HCT116 (cell line): ENCODE results near the gene TGM1.

ENCODE experiments used
- CTCF ChIP-seq, 3 experiments: fragments of 200-600 bp in 1 of 3; sonication (generic) in 1 of 3; IDR thresholded peaks in 2 of 3; conservative IDR thresholded peaks in 1 of 3; 2 replicates each; pipeline ENCODE4 v1.5.1; 2012 to 2017; ENCODE audit warnings: low read depth in 2 of 3, low read length in 2 of 3, antibody characterized with exemption in 1 of 3, borderline replicate concordance in 1 of 3, control low read depth in 1 of 3, mild to moderate bottlenecking in 1 of 3, mixed read lengths in 1 of 3, mixed run types in 1 of 3, moderate library complexity in 1 of 3; ENCODE audit not compliant: insufficient read depth in 1 of 3
- EZH2 ChIP-seq: fragments of 200-600 bp; sonication (generic); IDR thresholded peaks from 2 replicates; pipeline ENCODE4 v1.6.1; 2017; ENCODE audit warnings: antibody characterized with exemption, mixed run types
- EZH2phosphoT487 ChIP-seq: fragments of 200-600 bp; IDR thresholded peaks from 2 replicates; pipeline ENCODE4 v1.6.1; 2018; ENCODE audit warnings: antibody characterized with exemption, borderline replicate concordance
- POLR2A ChIP-seq: IDR thresholded peaks from 2 replicates; pipeline ENCODE4 v1.7.0; 2011; ENCODE audit warnings: borderline replicate concordance; ENCODE audit not compliant: insufficient read depth, insufficient read length; ENCODE audit errors: extremely low read depth
- ZFX ChIP-seq: fragments of 450-650 bp; IDR thresholded peaks from 2 replicates; pipeline ENCODE4 v1.6.1; 2017
- TF ChIP-seq, protein P1 (sequence below): IDR thresholded peaks from 2 replicates; pipeline ENCODE4 v1.6.1; 2012; ENCODE audit warnings: low read depth

DNA sequence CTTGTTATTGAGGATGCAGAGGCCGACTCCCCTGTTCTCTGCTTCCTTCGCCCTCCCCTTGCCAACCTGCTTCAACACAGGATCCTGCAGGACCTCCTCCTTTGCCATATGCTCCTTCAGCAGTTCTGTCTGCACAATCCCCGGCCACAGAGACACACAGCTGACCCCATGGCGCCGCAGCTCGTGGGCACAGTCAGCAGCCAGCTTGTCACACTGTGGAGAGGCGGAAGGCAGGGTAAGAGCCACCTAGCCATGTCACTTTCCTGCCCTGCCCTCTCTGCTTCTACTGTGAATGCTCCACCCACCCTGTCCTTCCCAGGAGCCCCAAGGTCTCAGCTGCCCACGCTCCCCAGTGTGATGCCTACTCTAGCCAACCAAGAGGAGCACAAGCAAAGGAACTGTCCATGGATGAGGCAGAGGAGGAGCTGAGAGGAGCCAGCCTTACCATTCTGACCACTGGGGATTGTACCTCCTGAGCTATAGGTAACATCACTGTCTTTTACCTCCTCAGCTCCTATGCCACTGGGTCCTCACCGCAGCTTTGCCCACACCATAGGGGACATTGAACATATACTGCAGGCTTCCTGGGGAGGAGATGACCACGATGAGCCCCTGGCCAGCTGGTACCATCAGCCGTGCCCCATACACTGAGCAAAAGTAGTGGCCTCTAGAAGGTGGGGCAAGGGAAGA is 29.3 kb upstream of the TGM1 start:
- no peak for TF ChIP-seq POLR2A
- no peak for TF ChIP-seq CTCF (IDR thresholded peaks at IDR 0.05 in 2 of 3, conservative IDR thresholded peaks at IDR 0.05 in 1 of 3; ENCODE audit: borderline replicate concordance in 1 of 3, insufficient read depth in 1 of 3, low read depth in 2 of 3, low read length in 2 of 3)
- no peak for TF ChIP-seq EZH2
- TF ChIP-seq ZFX = no peak
- TF ChIP-seq EZH2phosphoT487 = no peak
- TF ChIP-seq, protein P1, sequence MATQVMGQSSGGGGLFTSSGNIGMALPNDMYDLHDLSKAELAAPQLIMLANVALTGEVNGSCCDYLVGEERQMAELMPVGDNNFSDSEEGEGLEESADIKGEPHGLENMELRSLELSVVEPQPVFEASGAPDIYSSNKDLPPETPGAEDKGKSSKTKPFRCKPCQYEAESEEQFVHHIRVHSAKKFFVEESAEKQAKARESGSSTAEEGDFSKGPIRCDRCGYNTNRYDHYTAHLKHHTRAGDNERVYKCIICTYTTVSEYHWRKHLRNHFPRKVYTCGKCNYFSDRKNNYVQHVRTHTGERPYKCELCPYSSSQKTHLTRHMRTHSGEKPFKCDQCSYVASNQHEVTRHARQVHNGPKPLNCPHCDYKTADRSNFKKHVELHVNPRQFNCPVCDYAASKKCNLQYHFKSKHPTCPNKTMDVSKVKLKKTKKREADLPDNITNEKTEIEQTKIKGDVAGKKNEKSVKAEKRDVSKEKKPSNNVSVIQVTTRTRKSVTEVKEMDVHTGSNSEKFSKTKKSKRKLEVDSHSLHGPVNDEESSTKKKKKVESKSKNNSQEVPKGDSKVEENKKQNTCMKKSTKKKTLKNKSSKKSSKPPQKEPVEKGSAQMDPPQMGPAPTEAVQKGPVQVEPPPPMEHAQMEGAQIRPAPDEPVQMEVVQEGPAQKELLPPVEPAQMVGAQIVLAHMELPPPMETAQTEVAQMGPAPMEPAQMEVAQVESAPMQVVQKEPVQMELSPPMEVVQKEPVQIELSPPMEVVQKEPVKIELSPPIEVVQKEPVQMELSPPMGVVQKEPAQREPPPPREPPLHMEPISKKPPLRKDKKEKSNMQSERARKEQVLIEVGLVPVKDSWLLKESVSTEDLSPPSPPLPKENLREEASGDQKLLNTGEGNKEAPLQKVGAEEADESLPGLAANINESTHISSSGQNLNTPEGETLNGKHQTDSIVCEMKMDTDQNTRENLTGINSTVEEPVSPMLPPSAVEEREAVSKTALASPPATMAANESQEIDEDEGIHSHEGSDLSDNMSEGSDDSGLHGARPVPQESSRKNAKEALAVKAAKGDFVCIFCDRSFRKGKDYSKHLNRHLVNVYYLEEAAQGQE = no peak
